Keratinocyte (primary cell): Measurements from ENCODE around the gene GNG13. TPM values are rescaled to one million over a fixed set of nuclear protein-coding genes. Genes with fewer than 3 reads are reported as not detected.
A peak's percentile ranks its signal among the peaks of the same experiment; 100 is the strongest.

Experiments
- DNase-seq: peaks from one replicate; pipeline ENCODE4 v3.0.0-alpha.2; 2011; ENCODE audit warnings: low read depth, missing footprints, low spot score
- FAIRE-seq: peaks from 2 replicates; lab custom pipeline; 2011; peaks lifted over from hg19 to GRCh38; lab: Jason Lieb, UNC
- H2AFZ ChIP-seq: 2 replicates; pipeline ENCODE4 v1.6.0; 2012; ENCODE audit warnings: low read length, control low read depth, inconsistent platforms; ENCODE audit not compliant: control insufficient read depth
- H3K27ac ChIP-seq: 2 replicates; pipeline ENCODE4 v1.5.1; 2011; ENCODE audit warnings: low read length; ENCODE audit not compliant: control insufficient read depth, insufficient read depth
- H3K27me3 ChIP-seq: 3 replicates; pipeline ENCODE4 v1.6.0; 2011; ENCODE audit warnings: low read length; ENCODE audit not compliant: control insufficient read depth, insufficient read depth; ENCODE audit errors: extremely low read depth
- H3K36me3 ChIP-seq, 2 experiments: 2 replicates in 1 of 2; 3 replicates in 1 of 2; pipeline ENCODE4 v1.5.1; 2011; ENCODE audit warnings: low read length in 2 of 2, mild to moderate bottlenecking in 1 of 2; ENCODE audit not compliant: control insufficient read depth in 2 of 2, insufficient read depth in 2 of 2; ENCODE audit errors: extremely low read depth in 1 of 2
- H3K4me1 ChIP-seq: 3 replicates; pipeline ENCODE4 v1.5.1; 2011; ENCODE audit warnings: low read length; ENCODE audit not compliant: control insufficient read depth, insufficient read depth; ENCODE audit errors: extremely low read depth
- H3K4me2 ChIP-seq: 3 replicates; pipeline ENCODE4 v1.6.0; 2011; ENCODE audit warnings: low read depth, low read length; ENCODE audit not compliant: control insufficient read depth, insufficient read depth; ENCODE audit errors: extremely low read depth
- H3K4me3 ChIP-seq, 3 experiments: fragments of 200-600 bp in 1 of 3; sonication (generic) in 1 of 3; 2 replicates in 2 of 3; 3 replicates in 1 of 3; pipeline ENCODE4 v1.5.1; 2011 to 2016; ENCODE audit warnings: low read length in 3 of 3, mild to moderate bottlenecking in 3 of 3, control low read depth in 2 of 3, inconsistent platforms in 1 of 3, low read depth in 1 of 3, mixed read lengths in 1 of 3, mixed run types in 1 of 3, moderate library complexity in 1 of 3; ENCODE audit not compliant: control insufficient read depth in 2 of 3, insufficient read depth in 2 of 3; ENCODE audit errors: extremely low read depth in 1 of 3
- H3K79me2 ChIP-seq: 2 replicates; pipeline ENCODE4 v1.6.0; 2012; ENCODE audit warnings: low read length; ENCODE audit not compliant: control insufficient read depth, insufficient read depth
- H3K9ac ChIP-seq: 3 replicates; pipeline ENCODE4 v1.6.0; 2011; ENCODE audit warnings: low read length; ENCODE audit not compliant: control insufficient read depth, insufficient read depth; ENCODE audit errors: extremely low read depth
- H3K9me1 ChIP-seq: 3 replicates; pipeline ENCODE4 v1.6.0; 2011; ENCODE audit warnings: low read length; ENCODE audit not compliant: control insufficient read depth, insufficient read depth; ENCODE audit errors: extremely low read depth
- H3K9me3 ChIP-seq: 2 replicates; pipeline ENCODE4 v1.5.1; 2012; ENCODE audit warnings: low read depth, low read length; ENCODE audit not compliant: control insufficient read depth
- H4K20me1 ChIP-seq: 3 replicates; pipeline ENCODE4 v1.6.0; 2011; ENCODE audit warnings: low read length; ENCODE audit not compliant: control insufficient read depth, insufficient read depth; ENCODE audit errors: extremely low read depth
- CTCF ChIP-seq, 3 experiments: IDR thresholded peaks in 1 of 3; conservative IDR thresholded peaks in 1 of 3; optimal IDR thresholded peaks in 1 of 3; 2 replicates in 2 of 3; 3 replicates in 1 of 3; pipeline versions ENCODE3 to v1.5.1; 2011; ENCODE audit warnings: low read length in 3 of 3, mild to moderate bottlenecking in 3 of 3, moderate library complexity in 2 of 3, control low read depth in 1 of 3, inconsistent platforms in 1 of 3; ENCODE audit not compliant: insufficient read depth in 2 of 3; ENCODE audit errors: extremely low read depth in 1 of 3
- EZH2 ChIP-seq: IDR thresholded peaks from one replicate; pipeline ENCODE4 v1.6.1; 2012; ENCODE audit warnings: inconsistent platforms, mild to moderate bottlenecking, low read length, moderate library complexity
- dilution Hi-C: fragments of 300-500 bp; cut with MboI; formaldehyde crosslinking; loops from one replicate; pipeline ENCODE4 v1.7.0; 2020; ENCODE audit warnings: low sequenced_read_pairs; ENCODE audit not compliant: extremely low pct_ligation_motif_present
- polyA plus RNA-seq, 5 experiments: library from polyadenylated mRNA; depleted of rRNA in 3 of 5; stranded (reverse) in 3 of 5; stranded (forward) in 1 of 5; unstranded in 1 of 5; fragments of >200 nt; gene quantifications; 1 replicate in 1 of 5; 2 replicates in 3 of 5; 3 replicates in 1 of 5; pipeline versions ENCODE4 v1.2.1 to v1.2.3, GENCODE V29; 2011 to 2012; ENCODE audit warnings: missing spikeins in 2 of 5, low read depth in 1 of 5, low replicate concordance in 1 of 5

Gene GNG13
- polyA plus RNA-seq, 1 donor (not counting 4 experiments of a cell fraction or from before 2014, with no cell fraction given) = not detected

- dilution Hi-C loops = no loop called here
- no peak for FAIRE-seq
- H3K9ac ChIP-seq = no peak overlapping the region
- no peaks in the 10 kb centered on the region for H3K36me3 ChIP-seq
- DNase-seq = no peak
- H3K27me3 ChIP-seq = peaks cover 37% of the 10 kb centered on the region
- H3K27ac ChIP-seq = no peak overlapping the region
- TF ChIP-seq CTCF (optimal IDR thresholded peaks at IDR 0.05 in 1 of 3, IDR thresholded peaks at IDR 0.05 in 1 of 3, conservative IDR thresholded peaks at IDR 0.05 in 1 of 3; ENCODE audit: extremely low read depth in 1 of 3, insufficient read depth in 2 of 3, low read length in 3 of 3) (no peak), EZH2 (no peak)
- H3K9me3 ChIP-seq = no peaks in the 10 kb centered on the region
- no peaks in the 10 kb centered on the region for H3K9me1 ChIP-seq
- no peak overlapping the region for H2AFZ ChIP-seq
- H3K4me2 ChIP-seq = no peak overlapping the region
- H4K20me1 ChIP-seq = no peaks in the 10 kb centered on the region
- H3K4me3 ChIP-seq = no peak overlapping the region
- H3K79me2 ChIP-seq = no peaks in the 10 kb centered on the region
- no peaks in the 10 kb centered on the region for H3K4me1 ChIP-seq
These were observed 14.4 kb upstream of the GNG13 start for GRCh38 chr16:814974-815373.

- Histone ChIP-seq H3K9me3 (no peaks in the 10 kb centered on the region), H2AFZ (no peak overlapping the region), H3K36me3 (no peaks in the 10 kb centered on the region), H4K20me1 (no peaks in the 10 kb centered on the region), H3K27me3 (peaks cover 37% of the 10 kb centered on the region), H3K79me2 (no peaks in the 10 kb centered on the region), H3K9me1 (no peaks in the 10 kb centered on the region), H3K4me2 (peak overlapping the region; percentile 10), H3K27ac (no peak overlapping the region), H3K4me3 (no peak overlapping the region), H3K9ac (no peak overlapping the region), H3K4me1 (no peaks in the 10 kb centered on the region)
- dilution Hi-C loops = no loop called here
- DNase-seq (no peak), FAIRE-seq (no peak)
- TF ChIP-seq EZH2 = no peak
- no peak for TF ChIP-seq CTCF (optimal IDR thresholded peaks at IDR 0.05 in 1 of 3, IDR thresholded peaks at IDR 0.05 in 1 of 3, conservative IDR thresholded peaks at IDR 0.05 in 1 of 3; ENCODE audit: extremely low read depth in 1 of 3, insufficient read depth in 2 of 3, low read length in 3 of 3)
These were observed 13.4 kb upstream of the GNG13 start for GRCh38 chr16:813916-814412.
